ENCODE data around the gene SOAT1.
"Not testable (repeated sequence)": the region's sequence is repeated elsewhere in the genome, so short reads cannot be mapped to it uniquely, and the experiment has no call there.

Gene SOAT1

DNA sequence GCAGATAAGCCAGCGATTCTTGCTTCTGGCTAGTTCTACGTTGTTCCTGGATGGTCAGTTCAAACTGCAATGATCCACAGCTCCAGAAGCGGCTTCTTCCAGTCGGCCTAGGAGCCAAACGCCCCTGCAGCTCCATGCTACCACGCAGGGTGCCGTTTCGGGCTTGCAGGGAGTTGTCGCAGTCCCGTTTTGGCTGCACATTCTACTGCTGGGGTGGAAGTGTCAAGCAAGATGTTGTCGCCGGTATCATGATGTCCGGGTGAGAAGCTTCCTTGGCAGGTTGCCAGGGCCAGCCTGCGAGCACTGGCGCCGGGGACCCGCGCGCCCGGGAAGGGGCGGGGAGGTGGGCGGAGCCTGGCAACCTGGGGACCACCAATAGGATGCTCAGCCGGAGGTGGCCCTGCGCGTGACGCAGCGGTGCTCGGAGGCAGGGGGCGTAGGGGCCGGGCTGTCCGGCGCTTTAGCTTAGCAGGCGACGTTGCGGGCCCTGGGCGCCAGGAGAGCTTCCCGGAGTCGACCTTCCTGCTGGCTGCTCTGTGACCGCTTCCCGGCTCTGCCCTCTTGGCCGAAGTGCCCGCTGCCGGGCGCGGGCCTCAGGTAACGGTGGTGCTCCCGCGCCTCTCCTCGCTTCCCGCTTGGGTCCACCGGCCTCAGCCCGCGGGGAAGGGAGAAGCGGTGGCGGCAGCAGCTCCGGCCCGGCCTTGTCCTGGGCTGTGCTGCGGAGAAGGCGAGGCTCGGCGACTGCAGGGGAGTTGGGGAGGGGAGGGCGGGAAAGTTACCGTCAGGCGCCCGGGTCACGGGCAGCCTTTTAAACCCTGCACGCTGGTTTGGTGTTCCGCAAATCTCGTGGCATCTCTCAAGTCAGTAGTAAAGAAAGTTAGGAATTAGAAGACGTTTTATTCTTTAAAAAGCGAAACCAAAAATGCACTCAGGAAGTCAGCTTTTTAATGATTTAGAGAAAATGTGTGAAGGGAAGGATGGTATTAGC is at the start of gene SOAT1:
TSS of gene SOAT1 (plus strand) at position 458 of the 988 bp plus-strand sequence. CDS start 8,888 bp downstream, outside the sequence.
- peak; percentile 85 for DNase-seq

DNA sequence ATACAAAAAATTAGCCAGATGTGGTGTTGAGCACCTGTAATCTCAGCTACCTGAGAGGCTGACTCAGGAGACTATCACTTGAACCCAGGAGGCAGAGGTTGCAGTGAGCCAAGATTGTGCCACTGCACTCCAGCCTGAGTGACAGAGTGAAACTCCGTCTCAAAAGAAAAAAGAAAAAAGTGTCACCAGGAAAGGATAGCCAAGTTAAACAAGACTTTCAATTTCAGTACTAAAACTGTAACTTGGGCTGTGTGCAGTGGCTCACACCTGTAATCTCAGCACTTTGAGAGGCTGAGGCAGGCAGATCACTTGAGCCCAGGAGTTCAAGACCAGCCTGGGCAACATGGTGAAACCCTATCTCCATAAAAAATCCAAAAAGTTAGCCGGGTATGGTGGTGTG is 48.2 kb upstream of the SOAT1 start:
- not testable (repeated sequence) for DNase-seq

DNA sequence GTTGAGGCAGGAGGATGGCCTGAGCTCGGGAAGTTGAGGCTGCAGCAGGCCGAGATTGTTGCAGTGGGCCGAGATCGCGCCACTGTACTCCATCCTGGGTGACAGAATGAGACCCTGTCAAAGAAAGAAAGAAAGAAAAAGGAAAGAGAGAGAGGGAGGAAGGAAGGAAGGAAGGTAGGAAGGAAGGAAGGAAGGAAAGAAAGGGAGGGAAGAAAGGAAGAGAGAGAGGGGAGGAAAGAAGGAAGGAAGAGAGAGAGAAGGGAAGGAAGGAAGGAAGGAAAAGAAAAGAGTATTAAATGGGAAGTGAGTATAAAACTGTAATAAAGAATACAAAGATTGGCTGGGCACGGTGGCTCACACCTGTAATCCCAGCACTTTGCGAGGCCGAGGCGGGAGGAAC is 45.7 kb upstream of the SOAT1 start:
- no peak for DNase-seq

DNA sequence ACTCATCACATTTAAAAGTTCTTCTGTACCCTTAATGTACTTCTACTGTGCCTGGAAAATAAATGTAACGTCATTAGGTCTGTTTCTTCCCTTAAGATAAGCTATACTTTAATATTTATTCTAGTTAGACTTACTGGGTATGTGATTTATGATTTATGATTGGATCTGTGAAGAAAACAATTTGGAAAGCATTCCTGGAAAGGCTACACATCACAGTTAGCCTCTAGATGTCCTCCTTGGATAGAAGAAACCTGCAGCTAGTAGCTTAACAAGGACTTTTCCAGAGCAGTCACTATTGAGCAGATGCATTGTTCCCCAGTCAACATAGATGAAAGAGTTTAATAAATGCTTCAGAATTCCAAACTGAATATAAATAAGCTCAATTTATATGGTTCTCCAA is 41.9 kb upstream of the SOAT1 start:
- DNase-seq: peak; percentile 61

DNA sequence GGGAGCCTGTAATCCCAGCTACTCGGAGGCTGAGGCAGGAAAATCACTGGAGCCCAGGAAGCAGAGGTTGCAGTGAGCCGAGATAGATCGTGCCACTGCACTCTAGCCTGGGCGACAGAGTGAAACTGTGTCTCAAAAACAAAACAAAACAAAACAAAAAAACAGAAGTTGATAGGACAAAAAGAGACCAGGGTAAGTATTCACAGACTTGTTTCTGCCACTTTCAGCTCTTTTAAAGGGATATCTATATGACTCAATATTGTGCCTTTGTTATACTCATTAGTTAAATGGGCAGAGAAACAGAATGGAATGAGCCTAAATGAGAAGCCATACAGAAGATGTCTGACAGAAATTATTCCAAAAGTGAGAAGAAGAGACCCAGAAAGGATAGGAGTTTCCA is 41.0 kb upstream of the SOAT1 start:
- DNase-seq: no peak

DNA sequence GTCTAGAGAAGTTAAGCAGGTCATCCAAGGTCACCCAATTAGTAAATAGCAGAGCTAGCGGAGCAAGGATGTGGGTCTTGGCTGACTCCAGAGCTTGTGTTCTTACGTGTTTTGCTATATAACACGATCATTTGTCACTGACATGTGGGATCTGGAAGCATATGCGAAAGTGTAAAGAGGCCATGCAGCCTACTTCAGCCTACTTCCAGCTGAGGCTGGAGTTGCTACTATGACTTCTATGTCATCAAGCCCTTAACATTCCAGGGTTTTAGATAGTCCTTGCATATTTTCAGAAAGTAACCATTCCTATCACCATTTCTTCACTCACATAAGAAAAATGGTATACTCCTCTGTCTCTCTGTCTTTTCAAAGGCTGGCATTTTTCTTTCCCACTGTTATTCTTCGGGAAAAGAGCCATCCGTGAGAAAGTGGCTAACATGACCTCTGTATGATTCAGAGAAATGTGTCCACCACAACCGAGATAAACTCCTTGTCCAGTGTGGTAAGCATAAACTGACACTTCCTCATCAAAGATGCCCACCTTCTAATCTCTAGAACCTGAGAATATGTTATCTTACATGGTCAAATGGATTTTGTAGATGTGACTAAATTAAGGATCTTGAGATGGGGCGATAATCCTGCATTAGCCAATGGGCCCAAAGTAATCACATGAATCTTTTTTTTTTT is 40.2 kb upstream of the SOAT1 start:
- peak; percentile 17 for DNase-seq

DNA sequence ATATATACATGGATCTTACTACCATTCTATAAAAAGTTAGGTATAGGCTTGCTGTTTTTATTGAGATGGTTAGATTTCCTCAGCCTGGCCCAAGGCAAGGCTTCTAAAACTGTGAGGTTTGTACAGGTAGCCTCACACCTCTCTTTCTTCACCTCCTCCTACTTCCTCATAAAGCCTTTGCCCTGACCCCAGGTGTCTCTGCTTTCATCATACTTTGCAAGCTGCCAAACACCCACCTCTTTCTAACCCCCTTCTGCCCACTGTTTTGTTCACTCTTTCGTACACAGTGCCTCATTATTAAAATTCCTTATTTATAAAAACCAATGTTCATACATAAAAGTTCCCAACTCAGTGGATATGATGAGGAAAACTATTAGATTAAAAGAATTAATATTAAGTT is 31.4 kb upstream of the SOAT1 start:
- DNase-seq: no peak

DNA sequence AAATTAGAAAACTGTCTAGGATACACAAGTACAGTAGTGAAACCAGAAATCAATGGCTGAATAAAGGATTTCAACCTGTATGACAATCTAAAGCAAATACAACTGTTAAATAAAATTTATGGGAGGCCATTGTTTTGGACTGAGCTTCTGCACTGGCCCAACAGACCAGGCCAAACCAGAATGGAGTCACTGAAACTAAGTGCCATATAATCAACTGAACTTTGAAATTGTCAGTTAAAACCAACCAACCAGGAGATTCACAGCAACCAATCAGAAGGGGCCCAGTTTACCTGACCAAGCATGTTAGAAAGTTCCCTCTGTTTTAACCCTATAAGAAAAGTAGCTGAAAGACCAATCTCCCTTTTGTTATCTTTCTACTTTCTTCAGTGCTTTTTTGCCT is 30.5 kb upstream of the SOAT1 start:
- DNase-seq: no peak

DNA sequence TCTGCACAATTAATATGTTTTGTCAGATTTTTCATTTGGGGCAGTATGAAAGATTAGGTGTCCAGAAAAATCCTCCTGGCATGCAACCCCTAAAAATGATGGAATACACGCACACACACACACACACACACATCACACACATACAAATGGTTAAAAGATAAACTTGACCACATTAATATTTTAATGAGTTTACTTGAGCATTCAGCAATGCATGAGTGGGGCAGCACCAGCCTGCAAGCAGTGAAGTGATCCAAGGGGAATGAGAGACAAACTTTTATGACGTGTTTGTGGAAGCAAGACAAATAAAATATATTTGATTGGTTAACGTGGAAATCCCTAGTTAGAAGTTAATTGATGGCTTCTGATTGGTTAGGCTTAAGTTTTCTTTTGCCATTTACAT is 29.1 kb upstream of the SOAT1 start:
- no peak for DNase-seq

DNA sequence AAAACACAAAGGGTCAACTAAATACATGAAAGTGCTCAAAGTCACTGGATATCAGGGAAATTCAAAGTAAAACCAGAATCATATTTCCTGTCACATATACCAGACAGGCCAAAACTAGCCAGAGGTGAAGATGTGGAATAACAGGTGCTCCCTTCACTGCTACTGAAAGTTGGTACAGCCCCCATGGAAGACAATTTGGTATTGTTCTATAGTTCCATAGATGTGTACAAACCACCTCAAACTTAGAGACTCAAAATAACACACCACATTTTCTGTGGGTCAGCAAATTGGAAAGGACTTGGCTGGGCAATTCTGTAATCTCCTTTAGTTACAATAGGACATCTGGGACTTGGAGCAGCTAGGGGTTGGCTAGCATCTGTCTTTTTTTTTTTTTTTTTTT is 24.5 kb upstream of the SOAT1 start:
- no peak for DNase-seq

DNA sequence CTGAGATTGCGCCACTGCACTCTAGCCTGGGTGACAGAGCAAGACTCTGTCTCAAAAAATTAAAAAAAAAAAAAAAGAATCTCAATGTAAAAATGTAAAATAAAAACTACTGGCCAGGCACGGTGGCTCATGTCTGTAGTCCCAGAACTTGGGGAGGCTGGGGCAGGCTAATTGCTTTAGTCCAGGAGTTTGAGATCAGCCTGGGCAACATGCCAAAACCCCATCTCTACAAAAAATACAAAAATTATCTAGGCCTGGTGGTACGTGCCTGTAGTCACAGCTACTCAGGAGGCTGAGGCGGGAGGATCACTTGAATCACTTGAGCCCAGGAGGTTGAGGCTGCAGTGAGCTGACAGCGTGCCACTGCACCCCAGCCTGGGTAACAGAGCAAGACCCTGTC is 19.2 kb upstream of the SOAT1 start:
- not testable (repeated sequence) for DNase-seq

DNA sequence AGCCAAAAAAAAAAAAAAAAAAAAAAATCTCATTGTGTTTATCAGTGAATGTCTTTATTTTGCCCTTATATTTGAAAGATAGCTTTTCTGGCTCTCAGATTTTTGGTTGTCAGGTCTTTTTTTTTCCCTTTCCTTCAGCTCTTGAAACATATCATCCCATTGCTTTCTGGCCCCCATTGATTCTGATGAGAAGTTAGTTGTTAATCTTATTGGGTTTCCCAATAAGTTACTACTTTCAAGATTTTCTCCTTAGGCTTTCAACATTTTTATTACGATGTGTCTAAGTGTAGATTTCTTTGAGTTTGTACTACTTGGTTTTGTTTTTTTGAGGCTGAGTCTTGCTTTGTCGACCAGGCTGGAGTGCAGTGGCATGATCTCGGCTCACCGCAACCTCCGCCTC is 14.7 kb upstream of the SOAT1 start:
- DNase-seq: no peak

DNA sequence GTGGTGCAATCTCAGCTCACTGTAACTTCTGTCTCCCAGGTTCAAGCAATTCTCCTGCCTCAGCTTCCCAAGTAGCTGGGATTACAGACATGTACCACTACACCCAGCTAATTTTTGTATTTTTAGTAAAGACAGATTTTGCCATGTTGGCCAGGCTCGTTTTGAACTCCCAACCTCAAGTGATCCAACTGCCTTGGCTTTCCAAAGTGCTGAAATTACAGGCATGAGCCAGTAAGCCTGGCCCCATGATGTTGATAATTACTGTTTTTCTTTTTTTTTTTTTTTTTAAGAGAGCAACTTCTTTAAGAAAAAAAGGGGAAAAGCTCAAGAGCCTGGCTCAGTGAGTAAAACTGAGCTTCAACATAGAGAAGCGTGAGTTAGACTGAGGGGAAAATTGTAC is 9.6 kb upstream of the SOAT1 start:
- DNase-seq: no peak

DNA sequence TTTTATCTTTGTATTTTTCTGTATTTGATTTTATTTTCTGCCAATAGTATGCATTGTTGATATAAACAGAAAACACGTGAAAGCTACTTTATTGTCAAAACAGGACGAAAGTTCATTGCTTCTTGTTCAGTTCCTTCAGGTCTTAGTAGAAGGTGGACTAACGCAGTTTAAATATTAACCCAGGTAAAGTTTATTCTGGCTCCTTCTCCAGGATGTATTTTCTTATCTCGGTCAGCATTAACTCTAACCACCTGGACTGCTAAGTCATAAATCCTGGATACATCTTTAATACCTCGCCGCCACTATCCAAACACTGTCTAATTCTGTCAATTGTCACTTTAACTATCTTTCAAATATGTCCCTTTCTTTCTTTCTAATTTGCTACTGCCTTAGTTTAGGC is 5.7 kb upstream of the SOAT1 start:
- DNase-seq: no peak

DNA sequence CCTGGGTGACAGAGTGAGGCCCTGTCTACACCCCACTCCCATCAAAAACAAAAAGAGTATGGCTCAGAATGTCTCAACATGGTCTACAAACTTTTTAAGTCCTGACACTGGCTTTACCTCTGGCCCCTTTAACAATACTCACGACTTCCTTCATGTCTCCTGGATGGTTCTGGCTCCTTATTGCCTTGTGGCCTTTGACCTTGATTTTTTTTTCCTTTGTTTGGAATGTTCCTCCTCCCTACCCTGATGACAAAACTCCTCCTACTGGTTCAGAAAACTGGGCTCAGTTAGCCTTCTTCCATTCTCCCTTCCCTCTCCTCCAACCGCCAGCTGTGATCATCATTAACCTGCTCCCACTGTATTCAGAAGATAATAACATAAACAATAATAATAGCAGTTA is 4.6 kb upstream of the SOAT1 start:
- DNase-seq: no peak

DNA sequence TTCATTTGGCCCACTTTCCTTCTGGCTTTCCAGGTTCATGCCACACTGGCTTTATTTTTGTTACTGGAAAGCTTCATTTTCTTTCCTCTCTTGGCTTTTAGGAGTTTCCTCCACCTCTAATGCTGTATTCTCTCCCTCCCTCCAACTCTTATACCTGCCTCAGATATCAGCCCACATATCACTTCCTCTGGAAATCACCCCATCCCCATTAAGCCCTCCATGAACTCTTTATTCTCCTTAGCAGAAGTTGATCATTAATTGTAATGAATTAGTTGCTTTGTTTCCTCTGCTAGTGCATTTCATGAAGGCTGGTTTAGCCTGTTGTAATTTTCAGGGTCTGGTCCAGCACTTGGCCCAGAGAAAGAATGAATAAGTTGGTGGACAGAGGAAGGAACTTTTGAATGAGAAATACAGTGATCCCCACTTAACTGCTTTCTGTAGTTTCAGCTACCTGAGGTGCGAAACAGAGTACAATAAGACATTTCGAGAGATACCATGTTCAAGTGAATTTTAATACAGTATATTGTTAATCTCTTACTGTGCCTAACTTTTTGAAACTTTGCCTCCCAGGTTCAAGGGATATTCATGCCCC is 1.7 kb downstream of the SOAT1 start:
- no peak for DNase-seq

DNA sequence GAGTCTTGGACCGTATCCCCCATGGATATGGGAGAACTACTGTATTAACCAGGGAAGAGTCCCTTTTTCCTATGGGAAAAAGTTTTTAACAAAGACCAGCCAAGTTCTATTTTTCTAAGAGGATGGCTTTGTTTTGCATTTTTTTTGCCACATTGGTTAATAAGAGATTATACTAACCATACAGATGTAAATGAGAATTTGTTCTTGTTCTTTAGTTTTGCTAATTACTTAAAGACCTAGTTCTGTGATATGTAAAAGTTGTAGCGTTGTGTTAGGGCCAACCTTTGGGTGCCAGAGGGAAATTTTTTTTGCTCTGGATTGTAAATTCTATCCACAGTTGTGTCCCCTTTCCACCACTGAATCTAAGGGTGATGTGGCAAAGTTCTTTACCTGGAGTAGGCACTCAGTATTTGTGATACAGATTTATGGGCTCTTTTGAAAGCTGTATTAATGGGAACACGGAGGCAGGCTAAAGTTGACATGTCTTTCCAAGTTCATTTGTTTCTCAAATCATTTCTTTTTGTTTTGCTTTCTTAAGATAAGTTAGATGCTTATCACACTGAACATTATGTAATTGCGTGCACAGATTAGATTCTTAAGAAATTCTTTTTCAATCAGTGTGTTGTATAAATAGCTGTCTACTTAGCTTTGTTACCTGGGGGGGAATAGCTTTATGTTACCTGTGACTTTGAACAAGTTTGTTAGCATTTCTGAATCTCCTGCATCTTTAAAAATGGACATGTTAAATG is 2.9 kb downstream of the SOAT1 start:
- DNase-seq: no peak

DNA sequence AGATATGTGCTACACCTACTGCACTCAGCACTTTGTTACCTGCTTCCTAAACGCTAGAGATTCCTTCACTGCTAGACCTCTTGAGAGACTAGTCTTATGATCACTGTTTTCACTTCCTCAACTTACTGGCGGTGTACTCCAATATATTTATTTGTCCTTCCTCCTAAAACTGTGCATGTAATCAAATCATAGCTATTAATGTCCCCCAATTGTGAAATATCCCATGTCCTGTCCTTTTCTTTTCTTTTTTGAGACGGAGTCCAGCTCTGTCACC is 3.4 kb downstream of the SOAT1 start:
- DNase-seq: no peak

DNA sequence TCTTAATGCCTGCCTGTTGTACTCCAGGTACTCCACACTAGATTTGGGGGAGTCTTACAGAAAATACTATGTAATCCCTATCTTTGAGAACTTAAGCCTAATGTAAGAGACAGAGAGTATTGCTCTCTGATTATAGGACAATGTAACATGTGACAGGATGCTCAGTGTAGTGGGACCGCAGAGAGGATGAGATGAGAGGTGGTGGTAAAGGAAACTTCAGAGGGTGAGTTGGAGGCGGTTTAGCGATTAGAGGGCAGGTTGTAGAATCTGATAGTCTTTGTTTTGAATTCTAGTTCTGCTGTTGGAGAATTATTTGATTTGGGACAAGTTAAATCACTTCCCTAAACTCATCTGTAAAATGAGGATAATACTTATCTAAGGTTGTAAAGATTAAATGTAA is 5.4 kb downstream of the SOAT1 start:
- no peak for DNase-seq

DNA sequence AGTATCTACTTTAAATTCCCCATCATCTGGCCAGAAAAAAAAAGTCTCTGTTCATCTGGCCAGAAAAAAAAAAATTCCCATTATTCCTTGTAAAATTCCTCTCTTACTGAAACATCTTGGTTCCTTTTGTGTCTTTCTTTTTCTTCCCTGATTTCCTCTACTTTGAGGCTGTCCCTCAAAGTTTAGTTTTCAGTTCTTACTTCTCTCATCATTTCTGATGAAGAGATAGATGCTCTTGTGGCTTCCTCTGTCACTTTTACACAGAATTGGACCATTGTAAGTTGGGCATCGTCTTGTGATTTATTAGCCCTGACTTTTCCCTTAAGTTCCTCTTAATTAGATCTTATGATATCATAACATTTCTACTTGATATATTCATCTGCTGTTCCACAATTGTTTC is 6.5 kb downstream of the SOAT1 start:
- no peak for DNase-seq

DNA sequence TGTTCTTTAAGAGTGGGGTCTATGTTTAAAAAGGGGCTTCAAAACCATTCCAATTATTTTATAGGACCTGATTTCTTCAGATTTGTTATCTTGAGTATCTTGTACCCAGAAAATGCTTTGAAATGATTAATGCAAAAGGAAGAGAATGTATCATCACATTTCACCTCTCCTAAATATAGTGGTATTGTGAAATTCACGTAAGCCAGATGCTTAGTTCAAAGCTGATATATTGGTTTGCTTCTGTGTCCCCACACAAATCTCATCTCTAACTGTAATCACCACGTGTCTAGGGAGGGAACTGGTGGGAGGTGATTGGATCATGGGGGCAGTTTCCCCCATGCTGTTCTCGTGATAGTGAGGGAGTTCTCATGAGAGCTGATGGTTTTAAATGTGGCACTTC is 8.5 kb downstream of the SOAT1 start:
- peak; percentile 57 for DNase-seq

DNA sequence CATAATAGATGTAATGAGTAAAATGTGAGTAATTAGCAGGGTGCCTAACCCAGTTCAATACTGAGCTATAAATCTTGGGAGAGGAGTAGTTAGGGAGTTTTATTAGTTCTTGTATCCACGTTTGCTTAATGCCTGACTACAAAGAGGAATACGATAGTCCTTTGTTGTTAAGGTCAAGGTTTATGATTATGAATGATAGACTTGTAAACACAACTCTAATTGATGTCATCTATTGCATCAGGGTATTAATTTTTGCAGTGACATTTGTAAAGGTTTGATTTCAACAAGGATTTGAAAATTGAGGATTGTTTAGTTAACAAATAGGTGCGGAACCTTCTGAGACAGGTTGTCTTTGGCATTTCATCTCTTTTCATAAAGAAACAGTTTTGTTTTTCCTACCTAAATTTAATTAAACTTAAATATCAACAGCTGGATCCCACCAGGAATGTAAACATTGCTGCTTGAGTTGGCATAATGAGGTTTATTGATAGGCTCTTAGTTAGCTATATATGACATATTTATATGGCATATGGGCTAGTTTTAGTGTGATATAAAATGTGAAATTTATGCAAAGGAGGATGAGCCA is 9.7 kb downstream of the SOAT1 start:
- DNase-seq: no peak

DNA sequence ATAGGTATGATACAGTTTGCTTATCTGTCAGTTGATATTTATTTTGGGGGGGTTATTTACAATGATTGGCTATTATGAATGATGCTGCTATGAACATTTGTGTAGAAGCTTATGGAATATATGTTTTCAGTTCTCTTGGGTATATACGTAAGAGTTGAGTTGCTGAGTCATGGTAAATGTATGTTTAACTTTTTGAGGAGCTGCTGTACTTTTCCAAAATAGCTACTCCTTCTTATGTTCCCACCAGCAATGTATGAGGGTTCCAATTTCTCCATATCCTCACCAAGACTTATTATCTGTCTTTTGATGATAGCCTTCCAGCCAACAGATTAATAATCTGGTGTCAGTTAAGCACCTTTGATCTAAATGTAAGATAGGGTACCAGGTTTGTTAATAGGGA is 11.9 kb downstream of the SOAT1 start:
- DNase-seq: peak; percentile 50

Data from HCEC 1CT (cell line).